DND-41 (cell line): ENCODE data around the gene DYNLT1.

Experiments used
- EZH2 ChIP-seq: IDR thresholded peaks from 3 replicates; pipeline ENCODE4 v1.6.1; 2012; ENCODE audit warnings: borderline replicate concordance, low read depth, mild to moderate bottlenecking, moderate library complexity, low read length, inconsistent platforms; ENCODE audit not compliant: severe bottlenecking
- TF ChIP-seq, protein P1 (sequence below): IDR thresholded peaks from 2 replicates; pipeline ENCODE4 v1.5.1; 2012; ENCODE audit warnings: borderline replicate concordance, low read length, moderate library complexity, mild to moderate bottlenecking; ENCODE audit not compliant: poor library complexity, severe bottlenecking; ENCODE audit errors: extremely low read depth

DNA sequence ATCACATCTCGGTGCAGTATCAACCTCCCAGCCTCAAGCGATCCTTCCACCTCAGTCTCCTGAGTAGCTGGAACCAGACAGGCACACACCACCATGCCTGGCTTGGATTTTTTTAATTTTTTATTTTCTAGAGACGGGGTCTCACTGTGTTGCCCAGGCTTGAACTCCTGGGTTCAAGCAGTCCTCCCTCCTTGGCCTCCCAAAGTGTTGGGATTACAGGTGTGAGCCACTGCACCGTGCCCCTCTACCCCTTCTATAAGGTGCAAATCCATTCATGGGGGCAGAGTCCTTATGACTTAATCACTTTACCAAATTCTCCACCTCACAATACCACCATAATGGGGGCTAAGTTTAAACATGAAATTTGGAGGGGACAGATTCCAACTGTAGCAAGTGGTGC is 47.0 kb downstream of the DYNLT1 start:
- TF ChIP-seq, protein P1, sequence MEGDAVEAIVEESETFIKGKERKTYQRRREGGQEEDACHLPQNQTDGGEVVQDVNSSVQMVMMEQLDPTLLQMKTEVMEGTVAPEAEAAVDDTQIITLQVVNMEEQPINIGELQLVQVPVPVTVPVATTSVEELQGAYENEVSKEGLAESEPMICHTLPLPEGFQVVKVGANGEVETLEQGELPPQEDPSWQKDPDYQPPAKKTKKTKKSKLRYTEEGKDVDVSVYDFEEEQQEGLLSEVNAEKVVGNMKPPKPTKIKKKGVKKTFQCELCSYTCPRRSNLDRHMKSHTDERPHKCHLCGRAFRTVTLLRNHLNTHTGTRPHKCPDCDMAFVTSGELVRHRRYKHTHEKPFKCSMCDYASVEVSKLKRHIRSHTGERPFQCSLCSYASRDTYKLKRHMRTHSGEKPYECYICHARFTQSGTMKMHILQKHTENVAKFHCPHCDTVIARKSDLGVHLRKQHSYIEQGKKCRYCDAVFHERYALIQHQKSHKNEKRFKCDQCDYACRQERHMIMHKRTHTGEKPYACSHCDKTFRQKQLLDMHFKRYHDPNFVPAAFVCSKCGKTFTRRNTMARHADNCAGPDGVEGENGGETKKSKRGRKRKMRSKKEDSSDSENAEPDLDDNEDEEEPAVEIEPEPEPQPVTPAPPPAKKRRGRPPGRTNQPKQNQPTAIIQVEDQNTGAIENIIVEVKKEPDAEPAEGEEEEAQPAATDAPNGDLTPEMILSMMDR: no peak
- no peak for TF ChIP-seq EZH2
